ENCODE measurements around the gene MARS1.

The MARS1 gene

DNA sequence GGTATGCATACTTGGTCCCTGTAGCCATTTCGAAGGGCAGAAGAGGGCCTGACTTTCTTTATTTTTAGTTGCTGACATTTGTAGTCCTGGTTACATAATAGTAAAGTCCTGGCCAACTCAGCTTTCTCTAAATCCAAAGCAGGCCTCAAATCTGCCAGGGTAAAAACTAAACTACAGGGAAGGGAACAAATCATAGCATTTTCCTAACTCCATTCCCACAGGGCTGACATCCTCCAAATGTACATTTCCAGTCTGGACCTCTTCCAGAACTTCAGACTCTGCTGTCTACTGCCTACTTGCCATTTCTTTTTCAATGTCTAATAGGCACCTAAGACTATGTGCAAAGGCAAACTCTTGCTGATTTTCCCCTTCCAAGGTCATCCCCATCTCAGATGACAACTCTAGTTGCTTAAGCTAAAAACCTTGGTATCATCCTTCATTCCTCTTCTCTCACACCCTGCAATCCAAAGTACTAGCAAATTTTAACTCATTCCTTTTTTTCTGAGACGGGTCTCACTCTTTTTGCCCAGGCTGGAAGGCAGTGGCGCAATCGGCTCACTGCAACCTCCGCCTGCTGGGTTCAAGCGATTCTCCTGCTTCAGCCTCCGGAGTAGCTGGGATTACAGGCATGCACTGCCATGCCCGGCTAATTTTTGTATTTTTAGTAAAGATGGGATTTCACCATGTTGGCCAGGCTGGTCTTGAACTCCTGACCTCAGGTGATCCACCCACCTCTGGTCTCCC is 30.5 kb downstream of the MARS1 start:
- FAIRE-seq = no peak

- FAIRE-seq = no peak
Observed at GRCh38 chr12:57518920-57519795, 31.3 kb downstream of the MARS1 start.

GRCh38 chr12:57519796-57520052 is 31.9 kb downstream of the MARS1 start:
- no peak for FAIRE-seq

- no peak for FAIRE-seq
Observed at GRCh38 chr12:57520053-57520818, 32.4 kb downstream of the MARS1 start, which contains the start of gene DDIT3. Gene DDIT3 (minus strand): TSS chr12:57520514. CDS start chr12:57517406, 3,108 bp downstream.

DNA sequence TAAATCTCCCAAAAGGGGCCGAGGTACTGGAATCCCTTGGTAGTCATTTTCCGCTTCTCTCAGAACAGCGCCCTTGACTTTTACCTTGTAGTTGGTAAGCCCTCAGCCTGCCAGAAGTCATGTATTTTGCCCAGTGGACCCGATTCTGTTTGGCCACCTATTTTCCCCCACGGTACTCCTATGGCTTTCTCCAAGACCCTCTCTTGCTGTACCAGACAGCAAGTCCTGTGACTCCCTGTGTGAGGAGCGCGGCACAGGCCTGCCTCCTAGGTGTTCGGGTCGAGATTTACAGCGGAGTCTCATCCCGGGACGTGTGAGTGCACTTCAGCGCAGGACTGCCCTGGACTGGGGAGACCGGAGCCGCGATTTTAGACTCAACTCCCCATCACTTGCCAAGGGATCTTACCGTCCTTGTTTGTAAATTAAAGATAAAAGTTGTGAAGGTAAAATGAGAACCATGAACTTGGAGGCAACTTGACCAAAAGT is 33.7 kb downstream of the MARS1 start:
- FAIRE-seq = no peak

DNA sequence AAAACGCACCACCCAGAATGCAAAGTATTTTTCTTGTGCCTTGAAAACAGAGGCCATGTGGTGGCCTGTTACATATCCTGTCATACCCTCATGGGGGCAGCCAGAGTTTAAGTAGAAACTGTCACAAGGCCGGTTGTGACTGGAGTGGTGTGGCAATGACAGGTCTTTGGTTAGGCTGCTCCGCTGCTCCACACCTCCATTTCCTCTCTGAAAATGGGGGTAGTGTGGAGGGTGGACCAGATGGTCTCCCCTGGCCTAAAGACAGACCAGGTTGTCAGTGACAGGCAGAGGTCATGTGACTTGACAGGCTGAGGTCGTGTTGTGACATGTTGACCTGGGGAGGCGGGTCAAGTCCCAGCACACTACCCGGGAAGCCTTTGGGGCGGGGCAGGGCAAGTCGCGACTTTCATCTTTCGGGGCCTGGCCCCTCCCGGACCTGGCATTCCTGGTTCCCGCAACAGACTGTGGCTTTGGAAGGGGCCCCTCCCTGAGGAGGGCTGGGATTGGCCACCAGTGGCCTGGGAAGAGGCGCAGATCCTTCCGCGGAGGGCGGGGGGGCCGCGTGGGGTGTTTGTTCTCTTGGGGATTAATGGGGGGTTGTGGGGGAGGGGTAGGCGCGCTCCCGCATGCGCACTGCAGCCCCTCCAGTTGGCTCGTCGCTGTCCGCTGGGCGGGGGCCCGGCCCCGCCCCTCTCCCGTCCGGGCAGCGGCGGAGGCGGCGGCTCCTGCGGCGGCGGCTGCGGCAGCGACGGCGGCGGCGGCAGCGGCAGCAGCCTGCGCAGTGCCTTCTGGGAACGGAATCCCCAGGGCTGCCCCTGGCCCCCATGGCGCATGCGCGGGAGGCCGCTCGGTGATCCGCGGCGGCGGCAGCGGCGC is 34.4 kb downstream of the MARS1 start, which contains the start of gene MBD6:
MBD6 (plus strand) TSS at position 814 of the 876 bp plus-strand sequence. CDS start 1,480 bp downstream, outside the sequence.
- FAIRE-seq = no peak

DNA sequence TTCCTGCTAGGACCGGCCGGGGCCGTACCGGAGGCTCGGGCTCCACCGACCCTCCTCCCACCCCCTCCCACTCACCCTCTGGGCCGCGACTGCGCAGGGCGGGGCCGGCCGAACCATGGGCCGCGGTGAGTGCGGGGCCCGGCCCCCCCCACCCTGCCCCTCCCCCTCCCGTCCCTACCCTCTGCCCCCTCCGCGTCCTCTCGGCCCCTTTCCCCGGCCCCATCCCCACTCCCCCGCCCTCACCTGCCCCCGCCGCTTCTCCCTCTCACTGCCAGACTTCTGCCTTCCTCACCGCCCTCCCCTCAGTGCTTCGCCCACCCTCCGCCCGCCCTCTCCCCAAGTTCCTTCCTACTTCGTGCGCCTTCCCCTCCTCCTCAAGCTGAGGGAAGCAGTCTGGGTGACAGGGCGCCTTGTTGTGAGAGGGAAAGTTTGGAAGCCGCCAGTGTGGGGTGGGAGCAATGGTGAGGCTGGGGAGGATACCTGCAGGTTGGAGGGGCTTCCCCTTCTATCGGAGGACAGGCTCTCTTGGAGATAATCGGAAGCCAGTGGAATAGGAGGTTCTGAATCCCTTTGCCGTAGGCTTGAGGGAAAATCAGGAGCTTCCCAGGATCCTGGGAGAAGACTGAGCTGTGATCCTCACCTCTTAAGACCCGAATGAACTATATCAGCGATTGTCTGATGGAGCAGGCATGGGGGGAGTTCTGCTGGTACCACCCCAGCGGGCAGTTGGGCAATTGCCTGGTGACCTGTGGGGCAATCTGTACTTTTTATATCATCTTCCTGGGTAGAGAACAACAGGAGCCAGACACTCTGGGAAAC is 35.2 kb downstream of the MARS1 start:
- no peak for FAIRE-seq

- FAIRE-seq = no peak
Observed at GRCh38 chr12:57523706-57524614, 36.1 kb downstream of the MARS1 start.

DNA sequence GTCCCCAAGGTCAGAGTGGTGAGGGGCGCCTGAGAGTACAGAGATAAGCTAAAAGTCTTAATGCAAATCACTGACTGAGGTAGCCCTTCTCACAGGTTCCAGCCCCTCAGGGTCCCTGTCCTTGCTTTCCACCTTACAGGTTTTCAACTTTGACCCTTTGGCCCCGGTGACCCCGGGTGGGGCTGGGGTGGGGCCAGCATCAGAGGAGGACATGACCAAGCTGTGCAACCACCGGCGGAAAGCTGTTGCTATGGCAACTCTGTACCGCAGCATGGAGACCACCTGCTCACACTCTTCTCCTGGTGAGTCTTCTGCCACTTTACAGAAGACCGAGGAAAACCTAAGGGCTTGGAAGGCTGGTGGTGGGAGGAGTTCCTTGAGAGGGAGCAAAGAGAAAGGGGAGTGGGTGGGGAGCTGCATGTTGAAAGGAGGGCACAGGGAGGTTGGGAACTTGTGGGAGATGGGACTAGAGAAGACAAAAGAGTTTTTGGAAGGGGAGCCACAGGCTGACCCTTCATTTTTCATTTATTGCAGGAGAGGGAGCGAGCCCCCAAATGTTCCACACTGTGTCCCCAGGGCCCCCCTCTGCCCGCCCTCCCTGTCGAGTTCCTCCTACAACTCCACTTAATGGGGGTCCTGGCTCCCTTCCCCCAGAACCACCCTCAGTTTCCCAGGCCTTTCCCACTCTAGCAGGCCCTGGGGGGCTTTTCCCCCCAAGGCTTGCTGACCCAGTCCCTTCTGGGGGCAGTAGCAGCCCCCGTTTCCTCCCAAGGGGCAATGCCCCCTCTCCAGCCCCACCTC is 37.1 kb downstream of the MARS1 start:
- FAIRE-seq = no peak

GRCh38 chr12:57525615-57526383 is 37.9 kb downstream of the MARS1 start:
- FAIRE-seq = no peak

DNA sequence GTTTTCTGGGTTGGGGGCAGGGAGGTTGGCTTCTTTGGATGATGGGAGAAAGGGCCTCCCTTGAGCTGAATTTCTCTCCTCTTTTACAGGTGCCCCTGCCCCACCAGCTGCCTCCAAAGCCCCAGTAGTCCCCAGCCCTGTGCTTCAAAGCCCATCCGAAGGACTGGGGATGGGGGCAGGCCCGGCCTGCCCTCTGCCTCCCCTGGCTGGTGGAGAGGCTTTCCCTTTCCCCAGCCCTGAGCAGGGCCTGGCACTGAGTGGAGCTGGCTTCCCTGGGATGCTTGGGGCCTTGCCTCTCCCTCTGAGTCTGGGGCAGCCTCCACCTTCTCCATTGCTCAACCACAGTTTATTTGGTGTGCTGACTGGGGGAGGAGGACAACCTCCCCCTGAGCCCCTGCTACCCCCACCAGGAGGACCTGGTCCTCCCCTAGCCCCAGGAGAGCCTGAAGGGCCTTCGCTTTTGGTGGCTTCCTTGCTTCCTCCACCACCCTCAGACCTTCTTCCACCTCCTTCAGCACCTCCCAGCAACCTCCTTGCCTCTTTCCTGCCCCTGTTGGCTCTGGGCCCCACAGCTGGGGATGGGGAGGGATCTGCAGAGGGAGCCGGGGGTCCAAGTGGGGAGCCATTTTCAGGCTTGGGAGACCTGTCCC is 38.7 kb downstream of the MARS1 start:
- FAIRE-seq = no peak

DNA sequence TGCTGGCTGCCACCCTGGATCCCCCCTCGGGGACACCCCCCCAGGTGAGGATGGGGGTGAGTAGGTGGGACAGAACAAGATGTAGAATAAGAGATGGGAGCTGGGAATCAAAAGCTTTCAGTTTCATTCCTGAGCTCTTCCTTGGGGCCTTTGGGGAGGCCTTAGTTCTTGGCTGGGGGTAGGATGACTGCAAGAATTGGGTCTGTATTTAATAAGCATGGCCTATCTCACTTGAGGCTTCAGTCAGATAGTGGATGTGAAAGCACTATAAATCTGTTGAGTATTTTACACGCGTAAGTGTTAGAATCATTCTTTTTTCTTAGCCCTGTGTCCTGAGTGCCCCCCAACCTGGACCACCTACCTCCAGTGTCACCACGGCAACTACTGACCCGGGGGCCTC is 39.3 kb downstream of the MARS1 start:
- FAIRE-seq = no peak

DNA sequence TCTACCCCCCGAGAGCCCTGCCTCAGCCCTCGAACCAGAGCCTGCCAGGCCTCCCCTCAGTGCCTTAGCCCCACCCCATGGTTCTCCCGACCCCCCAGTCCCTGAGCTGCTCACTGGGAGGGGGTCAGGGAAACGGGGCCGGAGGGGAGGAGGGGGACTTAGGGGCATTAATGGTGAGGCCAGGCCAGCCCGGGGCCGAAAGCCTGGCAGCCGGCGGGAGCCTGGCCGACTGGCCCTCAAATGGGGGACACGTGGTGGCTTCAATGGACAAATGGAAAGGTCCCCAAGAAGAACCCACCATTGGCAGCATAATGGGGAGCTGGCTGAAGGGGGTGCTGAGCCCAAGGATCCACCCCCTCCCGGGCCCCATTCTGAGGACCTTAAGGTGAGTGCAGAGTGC is 40.3 kb downstream of the MARS1 start:
- FAIRE-seq = no peak

GRCh38 chr12:57528831-57529555 is 41.1 kb downstream of the MARS1 start:
- FAIRE-seq = no peak

DNA sequence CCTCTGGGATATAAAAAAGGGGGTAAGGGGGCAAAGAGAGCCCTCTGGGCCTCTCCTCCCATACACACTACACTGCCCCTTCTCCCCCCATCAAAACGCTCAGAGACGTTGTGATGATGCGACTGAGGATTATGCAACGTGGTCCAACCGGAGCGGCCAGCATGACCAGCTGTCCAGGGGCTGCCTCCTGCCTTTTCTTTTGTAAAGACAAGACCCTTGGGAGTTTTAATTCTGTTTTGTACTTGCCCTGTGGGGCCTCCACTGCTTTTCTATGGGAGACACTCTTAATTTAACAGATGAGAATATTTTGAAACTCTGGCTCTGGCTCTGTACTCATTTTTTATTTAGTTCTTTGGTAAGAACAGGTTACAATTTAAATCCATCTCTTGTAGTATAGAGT is 42.0 kb downstream of the MARS1 start:
- no peak for FAIRE-seq

GRCh38 chr12:57530396-57531142 is 42.7 kb downstream of the MARS1 start:
- no peak for FAIRE-seq

Data from colon (tissue), 2 donors.